ENCODE data around the gene HTR2A.

HTR2A gene

GRCh38 chr13:46884531-46884930 is 12.3 kb downstream of the HTR2A start:
- in situ Hi-C loops (cut with HindIII; ENCODE audit: low pct_ligation_motif_present, low pct_unique_long_range_greater_than_20kb, low sequenced_read_pairs) = no loop called here
- no peak for DNase-seq

- no peak for DNase-seq
- in situ Hi-C loops (cut with HindIII; ENCODE audit: low pct_ligation_motif_present, low pct_unique_long_range_greater_than_20kb, low sequenced_read_pairs) = no loop called here
These were observed 15.2 kb downstream of the HTR2A start for GRCh38 chr13:46881621-46882020.

DNA sequence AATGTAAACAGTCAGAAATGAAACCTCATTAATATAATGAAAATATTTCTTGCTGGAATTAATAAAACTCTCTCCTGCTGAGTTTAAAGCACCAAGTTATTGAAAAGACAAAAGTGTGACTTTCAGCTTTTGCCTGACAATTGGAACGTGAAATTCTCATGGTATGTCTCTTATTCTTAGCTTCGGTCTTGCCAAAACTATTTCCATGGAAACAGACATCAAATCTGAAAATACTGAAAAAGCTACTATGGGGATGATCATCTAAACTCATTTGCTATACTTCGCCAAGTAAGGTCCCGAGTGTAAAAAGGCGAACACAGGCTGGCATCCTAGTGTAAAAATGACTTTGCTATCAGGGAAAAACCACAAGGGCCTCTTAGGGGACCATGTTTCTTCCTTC is 22.8 kb downstream of the HTR2A start:
- in situ Hi-C loops (cut with HindIII; ENCODE audit: low pct_ligation_motif_present, low pct_unique_long_range_greater_than_20kb, low sequenced_read_pairs) = no loop called here
- no peak for DNase-seq

DNA sequence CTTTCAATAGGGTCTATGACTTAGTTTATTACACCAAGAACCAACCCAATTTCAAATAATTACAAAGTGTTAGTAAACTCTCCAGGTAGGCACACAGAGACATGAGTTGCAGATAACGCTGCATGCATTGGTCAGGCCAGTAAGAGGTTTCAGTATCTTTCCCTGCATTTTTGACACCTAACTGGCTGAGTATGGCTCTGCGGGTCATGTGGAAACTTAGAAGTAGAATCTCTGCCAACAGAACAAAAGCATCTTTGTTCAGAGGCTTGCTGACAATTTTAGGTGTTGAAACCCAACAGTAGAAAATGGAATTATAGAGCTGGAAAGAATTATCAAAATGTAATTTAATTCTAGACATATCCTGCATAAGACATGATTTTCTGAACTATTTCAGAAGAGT is 25.3 kb downstream of the HTR2A start:
- in situ Hi-C loops (cut with HindIII; ENCODE audit: low pct_ligation_motif_present, low pct_unique_long_range_greater_than_20kb, low sequenced_read_pairs) = no loop called here

GRCh38 chr13:46868091-46868490 is 28.8 kb downstream of the HTR2A start:
- in situ Hi-C loops (cut with HindIII; ENCODE audit: low pct_ligation_motif_present, low pct_unique_long_range_greater_than_20kb, low sequenced_read_pairs) = no loop called here
- DNase-seq = no peak

More for the DNA sequence above, 25.3 kb downstream of the HTR2A start:
- no peak for DNase-seq

- no peak for DNase-seq
- in situ Hi-C loops (cut with HindIII; ENCODE audit: low pct_ligation_motif_present, low pct_unique_long_range_greater_than_20kb, low sequenced_read_pairs) = no loop called here
These were observed 30.7 kb downstream of the HTR2A start for GRCh38 chr13:46866150-46866549.

DNA sequence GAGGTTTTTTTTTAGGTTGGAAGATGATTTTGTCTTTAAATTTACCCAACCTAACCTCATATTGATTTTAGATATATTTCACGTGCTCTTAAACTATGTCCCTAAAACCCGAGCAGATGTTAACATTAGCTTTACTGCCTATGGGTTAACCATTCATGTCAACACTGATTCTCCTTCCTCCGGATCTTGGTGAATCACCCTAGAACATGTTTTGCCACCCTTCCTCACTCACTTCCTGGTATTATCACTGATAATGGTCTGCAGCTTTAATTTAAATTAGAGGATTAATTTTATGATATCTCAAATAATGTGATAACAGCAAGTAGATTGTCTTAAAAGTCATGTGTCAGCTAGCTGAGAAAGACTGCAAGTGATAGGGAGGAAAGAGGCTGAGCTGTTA is 31.9 kb downstream of the HTR2A start:
- in situ Hi-C loops (cut with HindIII; ENCODE audit: low pct_ligation_motif_present, low pct_unique_long_range_greater_than_20kb, low sequenced_read_pairs) = no loop called here
- no peak for DNase-seq

DNA sequence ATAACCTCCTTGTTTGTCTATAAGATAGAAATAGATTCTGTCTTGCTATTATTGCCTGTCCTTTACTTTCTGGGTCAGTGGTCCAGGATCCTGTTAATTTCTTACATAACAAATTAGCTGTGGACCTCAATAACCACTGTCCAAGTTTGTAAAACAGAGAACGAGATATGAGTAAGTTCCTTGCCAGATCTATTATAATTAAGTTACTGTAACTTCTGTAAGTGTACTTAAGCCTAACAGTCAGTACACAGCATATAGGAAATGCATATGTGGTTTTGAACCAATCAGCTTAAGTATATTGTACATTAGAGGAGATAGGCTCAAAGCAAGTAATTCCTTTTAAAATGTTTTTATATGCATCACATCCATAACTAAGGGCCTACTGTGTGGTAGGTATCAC is 34.9 kb downstream of the HTR2A start:
- in situ Hi-C loops (cut with HindIII; ENCODE audit: low pct_ligation_motif_present, low pct_unique_long_range_greater_than_20kb, low sequenced_read_pairs) = no loop called here
- no peak for DNase-seq

GRCh38 chr13:46860722-46861121 is 36.1 kb downstream of the HTR2A start:
- no peak for DNase-seq
- in situ Hi-C loops (cut with HindIII; ENCODE audit: low pct_ligation_motif_present, low pct_unique_long_range_greater_than_20kb, low sequenced_read_pairs) = no loop called here

DNA sequence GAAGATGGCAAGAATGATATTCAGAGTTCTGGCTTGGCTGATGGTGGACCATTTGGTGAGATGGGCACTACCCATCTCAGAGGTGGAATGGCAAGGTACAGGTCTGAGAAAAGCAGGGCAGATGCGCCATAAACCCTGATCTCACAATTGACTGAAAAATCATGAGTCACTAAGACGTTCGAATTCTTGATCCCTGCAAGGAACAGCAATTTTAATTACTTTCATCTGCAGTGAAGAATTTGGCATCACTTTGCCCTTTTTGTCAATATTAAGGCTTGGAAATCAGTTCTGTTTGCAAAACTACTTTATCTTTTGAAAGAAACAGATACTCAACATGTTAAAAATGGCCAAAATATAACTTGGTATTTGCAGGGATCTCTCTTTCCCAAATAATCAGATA is 38.1 kb downstream of the HTR2A start:
- no peak for DNase-seq
- in situ Hi-C loops (cut with HindIII; ENCODE audit: low pct_ligation_motif_present, low pct_unique_long_range_greater_than_20kb, low sequenced_read_pairs) = no loop called here

- DNase-seq = no peak
- in situ Hi-C loops (cut with HindIII; ENCODE audit: low pct_ligation_motif_present, low pct_unique_long_range_greater_than_20kb, low sequenced_read_pairs) = no loop called here
These were observed 38.7 kb downstream of the HTR2A start for GRCh38 chr13:46858163-46858562.

GRCh38 chr13:46855664-46856063 is 41.2 kb downstream of the HTR2A start:
- no peak for DNase-seq
- in situ Hi-C loops (cut with HindIII; ENCODE audit: low pct_ligation_motif_present, low pct_unique_long_range_greater_than_20kb, low sequenced_read_pairs) = no loop called here

DNA sequence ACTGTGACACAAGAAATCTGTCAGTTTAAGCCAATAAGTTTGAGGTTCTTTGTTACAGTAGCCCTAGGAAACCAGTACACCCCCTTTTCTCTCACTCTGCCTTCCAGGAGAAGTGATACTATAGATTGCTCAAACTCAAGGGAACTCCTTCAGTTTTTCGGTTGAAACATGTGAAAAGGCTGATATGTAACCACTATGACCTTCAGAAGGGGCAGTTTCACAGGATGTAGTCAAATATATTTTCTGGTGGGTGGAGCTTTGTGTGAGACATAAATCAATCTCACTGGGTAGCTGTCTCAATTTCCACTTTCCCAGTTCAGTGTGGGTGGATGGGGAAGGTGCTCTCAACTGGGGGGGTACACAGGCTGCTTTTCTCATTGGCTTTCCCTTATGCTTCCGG is 41.7 kb downstream of the HTR2A start:
- DNase-seq = no peak
- in situ Hi-C loops (cut with HindIII; ENCODE audit: low pct_ligation_motif_present, low pct_unique_long_range_greater_than_20kb, low sequenced_read_pairs) = no loop called here

DNA sequence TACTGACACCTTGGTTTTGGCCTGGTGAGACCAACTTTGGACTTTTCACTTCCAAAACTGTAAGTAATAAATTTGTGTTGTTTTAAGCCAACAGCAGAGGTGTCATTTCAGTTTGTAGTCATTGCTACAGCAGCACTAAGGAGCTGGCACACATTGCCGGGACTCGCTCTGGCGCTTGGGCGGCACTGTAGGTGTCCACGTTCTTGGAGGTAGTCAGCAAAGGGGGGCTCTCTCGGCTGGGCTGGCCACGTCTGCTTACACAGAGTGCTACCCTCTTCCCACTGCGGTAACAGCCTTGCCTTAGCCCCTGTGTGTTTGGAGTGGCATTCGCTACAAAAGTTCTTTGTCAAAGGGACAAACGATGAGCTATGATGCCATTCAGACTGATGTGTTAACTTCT is 44.7 kb downstream of the HTR2A start:
- in situ Hi-C loops (cut with HindIII; ENCODE audit: low pct_ligation_motif_present, low pct_unique_long_range_greater_than_20kb, low sequenced_read_pairs) = no loop called here
- no peak for DNase-seq

GRCh38 chr13:46850214-46850613 is 46.6 kb downstream of the HTR2A start:
- in situ Hi-C loops (cut with HindIII; ENCODE audit: low pct_ligation_motif_present, low pct_unique_long_range_greater_than_20kb, low sequenced_read_pairs) = no loop called here
- DNase-seq = no peak

- no peak for DNase-seq
- in situ Hi-C loops (cut with HindIII; ENCODE audit: low pct_ligation_motif_present, low pct_unique_long_range_greater_than_20kb, low sequenced_read_pairs) = no loop called here
These were observed 50.1 kb downstream of the HTR2A start for GRCh38 chr13:46846726-46847125.

DNA sequence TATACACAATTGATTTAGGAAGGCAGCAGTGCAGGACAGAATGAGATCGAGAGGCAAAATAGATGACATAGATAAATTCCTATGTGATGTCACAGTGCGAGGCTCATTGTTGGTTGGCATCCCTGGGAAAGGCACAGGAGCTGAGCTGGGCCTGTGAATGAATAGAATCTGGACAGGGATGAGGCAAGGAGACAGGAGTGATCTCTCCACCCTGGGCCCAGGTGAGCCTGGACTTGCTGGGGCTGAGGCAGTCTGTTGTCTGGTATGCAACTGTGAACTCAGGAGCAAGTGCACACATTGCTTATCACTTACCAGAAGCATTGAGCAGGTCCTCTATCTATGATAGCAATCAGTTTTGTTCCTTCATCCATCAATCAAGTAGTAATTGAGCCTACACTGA is 51.7 kb downstream of the HTR2A start:
- in situ Hi-C loops (cut with HindIII; ENCODE audit: low pct_ligation_motif_present, low pct_unique_long_range_greater_than_20kb, low sequenced_read_pairs) = no loop called here
- no peak for DNase-seq

- in situ Hi-C loops (cut with HindIII; ENCODE audit: low pct_ligation_motif_present, low pct_unique_long_range_greater_than_20kb, low sequenced_read_pairs) = no loop called here
- DNase-seq = no peak
These were observed 52.4 kb downstream of the HTR2A start for GRCh38 chr13:46844431-46844830.

DNA sequence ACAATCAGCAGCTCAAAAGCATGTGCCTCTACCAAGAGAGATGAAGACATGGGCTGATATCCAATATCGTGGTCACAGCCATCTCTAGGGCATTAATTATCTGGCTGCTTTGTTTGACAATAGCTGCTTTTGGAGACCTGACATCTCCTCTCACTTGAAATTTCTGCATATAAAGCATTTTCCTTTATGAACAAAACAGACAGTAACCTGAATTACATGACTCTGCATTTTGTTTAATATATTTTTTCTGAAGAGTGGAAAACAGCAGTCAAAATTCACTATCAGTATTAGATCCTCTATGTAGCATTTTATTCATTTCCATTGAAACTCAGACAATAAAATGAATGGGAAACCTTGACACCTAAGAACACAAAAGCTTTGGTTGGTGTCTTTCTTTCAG is 57.5 kb downstream of the HTR2A start:
- DNase-seq = no peak
- in situ Hi-C loops (cut with HindIII; ENCODE audit: low pct_ligation_motif_present, low pct_unique_long_range_greater_than_20kb, low sequenced_read_pairs) = no loop called here

DNA sequence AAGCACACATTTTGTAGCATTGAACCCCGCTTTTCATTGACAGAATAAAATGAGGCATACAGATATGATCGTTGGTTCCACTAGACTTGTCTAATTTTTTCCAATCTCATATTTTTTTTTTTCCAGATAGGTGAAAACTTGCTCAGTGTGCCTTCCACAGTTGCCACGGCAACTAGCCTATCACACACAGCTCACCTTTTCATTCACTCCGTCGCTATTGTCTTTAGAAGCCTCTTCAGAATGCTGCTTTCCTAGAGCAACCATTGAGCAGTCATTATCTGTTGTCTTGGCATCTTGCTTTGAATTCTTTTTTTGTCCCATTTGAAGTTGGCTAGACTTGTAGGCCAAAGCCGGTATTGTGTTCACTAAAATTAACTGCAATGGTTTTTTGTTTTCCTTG is 62.2 kb downstream of the HTR2A start:
- in situ Hi-C loops (cut with HindIII; ENCODE audit: low pct_ligation_motif_present, low pct_unique_long_range_greater_than_20kb, low sequenced_read_pairs) = no loop called here
- no peak for DNase-seq

DNA sequence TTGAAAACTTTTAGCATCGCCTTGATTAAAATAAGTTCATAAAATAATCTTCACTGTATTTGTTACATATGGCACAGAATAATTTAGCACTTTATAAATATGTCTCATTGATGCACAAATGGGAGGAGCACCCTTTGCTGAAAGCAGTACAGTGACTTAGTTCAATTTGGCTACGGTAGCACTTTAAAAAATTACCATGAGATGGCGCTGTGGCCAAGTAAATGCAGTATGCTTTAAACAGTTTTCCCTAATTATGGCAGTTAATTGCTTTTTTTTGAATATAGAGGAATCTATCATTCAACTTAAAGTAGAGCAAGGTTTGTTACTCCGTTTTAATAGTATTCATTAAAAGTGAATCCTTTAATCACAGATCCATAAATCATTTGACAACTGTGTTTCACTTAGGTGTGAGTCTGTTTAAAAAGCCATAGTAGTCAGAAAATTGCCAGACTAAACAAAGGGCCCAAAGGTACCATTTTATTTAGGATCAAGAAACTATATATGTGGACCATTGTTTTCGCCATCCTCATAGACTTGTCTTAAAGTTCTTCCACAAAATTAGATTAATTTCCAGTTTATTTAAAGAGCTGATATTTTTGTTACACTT is 65.2 kb downstream of the HTR2A start:
- in situ Hi-C loops (cut with HindIII; ENCODE audit: low pct_ligation_motif_present, low pct_unique_long_range_greater_than_20kb, low sequenced_read_pairs) = no loop called here
- peak; percentile 51 for DNase-seq

Data from ACHN (cell line).